Activated T-helper 17 cell treated with anti-CD3 and anti-CD28 coated beads, Interleukin-2, amount 50 U/mL, for 72 hours (primary cell): ENCODE data around the gene GZMB. TPM values are rescaled to one million over a fixed set of nuclear protein-coding genes. Genes with fewer than 3 reads are reported as not detected.
"Not testable (repeated sequence)": the region's sequence is repeated elsewhere in the genome, so short reads cannot be mapped to it uniquely, and the experiment has no call there.

Source experiments
- ATAC-seq: fragments of 150-1000 bp; cut with Tn5 transposase; replicated peaks from 2 replicates; pipeline ENCODE4 v1.10.0; 2021; ENCODE audit warnings: mild to moderate bottlenecking, moderate library complexity
- H3K27ac Mint-ChIP-seq: one replicate; pipeline ENCODE4 v1.8.0; 2022; ENCODE audit warnings: mixed read lengths
- H3K27me3 Mint-ChIP-seq: one replicate; pipeline ENCODE4 v1.8.0; 2022; ENCODE audit warnings: mixed read lengths
- H3K36me3 Mint-ChIP-seq: one replicate; pipeline ENCODE4 v1.8.0; 2022; ENCODE audit warnings: low read depth, mild to moderate bottlenecking, mixed read lengths
- H3K4me1 Mint-ChIP-seq: one replicate; pipeline ENCODE4 v1.8.0; 2022; ENCODE audit warnings: mixed read lengths
- H3K4me3 Mint-ChIP-seq: one replicate; pipeline ENCODE4 v1.8.0; 2022; ENCODE audit warnings: mild to moderate bottlenecking, mixed read lengths
- H3K9me3 Mint-ChIP-seq: one replicate; pipeline ENCODE4 v1.8.0; 2022; ENCODE audit warnings: mixed read lengths
- total RNA-seq, 2 donors: library from RNA; stranded (reverse); gene quantifications; one replicate each; pipeline ENCODE4 v1.2.3, GENCODE V29; 2022

GZMB gene
- total RNA-seq, 2 donors from 2014 or later = 1,048 to 1,422 TPM

GRCh38 chr14:24659916-24660570, 26.1 kb upstream of the GZMB start:
- peak overlapping the region; percentile 59 for H3K27ac Mint-ChIP-seq
- H3K4me3 Mint-ChIP-seq = peak overlapping the region; percentile 44
- H3K27me3 Mint-ChIP-seq = peaks cover 3% of the 10 kb centered on the region
- no peaks in the 10 kb centered on the region for H3K36me3 Mint-ChIP-seq
- no peaks in the 10 kb centered on the region for H3K9me3 Mint-ChIP-seq
- peak; percentile 77 for ATAC-seq
- H3K4me1 Mint-ChIP-seq = peaks cover 17% of the 10 kb centered on the region

- not testable (repeated sequence) for H3K27me3 Mint-ChIP-seq, H3K27ac Mint-ChIP-seq, H3K4me3 Mint-ChIP-seq, ATAC-seq, H3K4me1 Mint-ChIP-seq, H3K9me3 Mint-ChIP-seq, H3K36me3 Mint-ChIP-seq
Observed at GRCh38 chr14:24648361-24648760, 14.4 kb upstream of the GZMB start.

GRCh38 chr14:24639905-24640304, 5.9 kb upstream of the GZMB start:
- Mint-ChIP-seq H3K36me3 (no peaks in the 10 kb centered on the region), H3K9me3 (peaks cover 3% of the 10 kb centered on the region), H3K27ac (no peak overlapping the region), H3K4me1 (no peaks in the 10 kb centered on the region), H3K4me3 (peak overlapping the region; percentile 22), H3K27me3 (no peaks in the 10 kb centered on the region)
- ATAC-seq = peak; percentile 76

GRCh38 chr14:24639270-24639669, 5.3 kb upstream of the GZMB start:
- Mint-ChIP-seq H3K27me3 (no peaks in the 10 kb centered on the region), H3K36me3 (peaks cover 2% of the 10 kb centered on the region), H3K9me3 (peaks cover 3% of the 10 kb centered on the region), H3K4me1 (peaks cover 3% of the 10 kb centered on the region), H3K4me3 (peak overlapping the region; percentile 22), H3K27ac (no peak overlapping the region)
- no peak for ATAC-seq

- ATAC-seq = no peak
- Mint-ChIP-seq H3K4me3 (peak overlapping the region; percentile 87), H3K27ac (peak overlapping the region; percentile 92), H3K4me1 (peaks cover 21% of the 10 kb centered on the region), H3K27me3 (no peaks in the 10 kb centered on the region), H3K36me3 (peaks cover 45% of the 10 kb centered on the region), H3K9me3 (peaks cover 3% of the 10 kb centered on the region)
Observed at GRCh38 chr14:24633353-24633752, 637 bp downstream of the GZMB start.

GRCh38 chr14:24632761-24633160, 1.2 kb downstream of the GZMB start:
- Mint-ChIP-seq H3K27me3 (no peaks in the 10 kb centered on the region), H3K36me3 (peaks cover 45% of the 10 kb centered on the region)

GRCh38 chr14:24632336-24632735, 1.7 kb downstream of the GZMB start:
- Mint-ChIP-seq H3K36me3 (peaks cover 45% of the 10 kb centered on the region), H3K27ac (peak overlapping the region; percentile 92)

More at GRCh38 chr14:24632761-24633160, 1.2 kb downstream of the GZMB start:
- no peak for ATAC-seq
- Mint-ChIP-seq H3K9me3 (no peaks in the 10 kb centered on the region), H3K27ac (peak overlapping the region; percentile 92), H3K4me1 (peaks cover 21% of the 10 kb centered on the region), H3K4me3 (peak overlapping the region; percentile 87)

GRCh38 chr14:24631749-24632335, 2.1 kb downstream of the GZMB start:
- peak overlapping the region; percentile 87 for H3K4me3 Mint-ChIP-seq
- H3K27me3 Mint-ChIP-seq = peaks cover 2% of the 10 kb centered on the region
- peak overlapping the region; percentile 92 for H3K27ac Mint-ChIP-seq
- no peaks in the 10 kb centered on the region for H3K9me3 Mint-ChIP-seq
- ATAC-seq = no peak
- peaks cover 21% of the 10 kb centered on the region for H3K4me1 Mint-ChIP-seq
- H3K36me3 Mint-ChIP-seq = peaks cover 45% of the 10 kb centered on the region

More at GRCh38 chr14:24632336-24632735, 1.7 kb downstream of the GZMB start:
- Mint-ChIP-seq H3K27me3 (peaks cover 2% of the 10 kb centered on the region), H3K4me1 (peaks cover 21% of the 10 kb centered on the region), H3K9me3 (no peaks in the 10 kb centered on the region), H3K4me3 (peak overlapping the region; percentile 87)
- no peak for ATAC-seq

GRCh38 chr14:24630872-24631477, 3.0 kb downstream of the GZMB start:
- H3K27me3 Mint-ChIP-seq = peaks cover 2% of the 10 kb centered on the region
- ATAC-seq = no peak
- H3K4me1 Mint-ChIP-seq = peaks cover 21% of the 10 kb centered on the region
- no peaks in the 10 kb centered on the region for H3K9me3 Mint-ChIP-seq
- H3K27ac Mint-ChIP-seq = peak overlapping the region; percentile 92
- H3K4me3 Mint-ChIP-seq = peak overlapping the region; percentile 87
- H3K36me3 Mint-ChIP-seq = peaks cover 45% of the 10 kb centered on the region

GRCh38 chr14:24630087-24630871, 3.7 kb downstream of the GZMB start:
- no peaks in the 10 kb centered on the region for H3K9me3 Mint-ChIP-seq
- peak overlapping the region; percentile 87 for H3K4me3 Mint-ChIP-seq
- peaks cover 45% of the 10 kb centered on the region for H3K36me3 Mint-ChIP-seq
- peak overlapping the region; percentile 60 for H3K27ac Mint-ChIP-seq
- ATAC-seq = no peak
- peaks cover 21% of the 10 kb centered on the region for H3K4me1 Mint-ChIP-seq
- peaks cover 2% of the 10 kb centered on the region for H3K27me3 Mint-ChIP-seq

- peak overlapping the region; percentile 87 for H3K4me3 Mint-ChIP-seq
Observed at GRCh38 chr14:24629521-24629920, 4.5 kb downstream of the GZMB start.

GRCh38 chr14:24613747-24614146, 20.2 kb downstream of the GZMB start:
- H3K27ac Mint-ChIP-seq = peak overlapping the region; percentile 66

More at GRCh38 chr14:24629521-24629920, 4.5 kb downstream of the GZMB start:
- no peak for ATAC-seq
- Mint-ChIP-seq H3K36me3 (peaks cover 45% of the 10 kb centered on the region), H3K4me1 (peaks cover 20% of the 10 kb centered on the region), H3K27ac (peak overlapping the region; percentile 60), H3K9me3 (no peaks in the 10 kb centered on the region), H3K27me3 (peaks cover 2% of the 10 kb centered on the region)

GRCh38 chr14:24613241-24613640, 20.7 kb downstream of the GZMB start:
- no peak overlapping the region for H3K4me3 Mint-ChIP-seq
- H3K4me1 Mint-ChIP-seq = peaks cover 12% of the 10 kb centered on the region
- H3K27me3 Mint-ChIP-seq = no peaks in the 10 kb centered on the region
- H3K9me3 Mint-ChIP-seq = no peaks in the 10 kb centered on the region
- ATAC-seq = peak; percentile 20
- no peaks in the 10 kb centered on the region for H3K36me3 Mint-ChIP-seq
- H3K27ac Mint-ChIP-seq = peak overlapping the region; percentile 66

More at GRCh38 chr14:24613747-24614146, 20.2 kb downstream of the GZMB start:
- Mint-ChIP-seq H3K9me3 (peaks cover 2% of the 10 kb centered on the region), H3K4me1 (peaks cover 12% of the 10 kb centered on the region), H3K4me3 (no peak overlapping the region), H3K27me3 (no peaks in the 10 kb centered on the region), H3K36me3 (no peaks in the 10 kb centered on the region)
- ATAC-seq = no peak

GRCh38 chr14:24612196-24612595, 21.8 kb downstream of the GZMB start:
- ATAC-seq = no peak
- no peaks in the 10 kb centered on the region for H3K27me3 Mint-ChIP-seq
- H3K4me3 Mint-ChIP-seq = no peak overlapping the region
- no peaks in the 10 kb centered on the region for H3K36me3 Mint-ChIP-seq
- no peak overlapping the region for H3K27ac Mint-ChIP-seq
- H3K9me3 Mint-ChIP-seq = no peaks in the 10 kb centered on the region
- H3K4me1 Mint-ChIP-seq = peaks cover 12% of the 10 kb centered on the region
